Measurements from ENCODE around the gene FAM240A.

Gene FAM240A

DNA sequence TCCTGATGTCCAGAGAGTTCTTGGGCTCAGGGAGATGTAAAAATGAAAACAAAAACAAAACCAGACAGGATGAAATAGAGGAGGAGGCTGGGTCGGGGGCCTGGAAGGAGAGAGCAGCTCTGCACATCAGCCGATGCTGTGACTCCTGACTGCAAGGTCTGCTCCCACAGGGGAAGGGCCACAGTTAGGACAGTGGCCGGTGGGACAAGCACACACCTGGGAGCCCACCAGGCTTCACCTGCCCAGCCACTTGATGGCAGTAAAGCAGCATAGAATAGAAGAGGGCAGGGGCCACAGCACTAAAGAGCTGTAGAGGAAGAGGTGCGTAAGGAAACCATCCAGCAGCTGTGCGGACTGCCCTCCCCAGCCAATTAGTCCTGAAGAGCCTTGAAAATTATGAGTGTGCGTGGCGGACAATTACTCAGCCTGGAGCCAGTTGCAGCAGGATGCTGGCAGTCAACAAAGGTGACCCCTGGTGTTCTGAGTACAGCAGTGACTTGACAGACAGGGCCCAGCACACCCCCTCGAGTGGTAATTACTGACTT is 51.3 kb downstream of the FAM240A start:
- TF ChIP-seq POLR2AphosphoS5 (IDR thresholded peaks at IDR 0.05; ENCODE audit: low read depth, low read length) = no peak
- TF ChIP-seq FOXP2 (optimal IDR thresholded peaks at IDR 0.05; ENCODE audit: borderline replicate concordance, extremely low read depth, extremely low read length, insufficient read depth) = no peak
- no peak for TF ChIP-seq TAF1 (IDR thresholded peaks at IDR 0.05; ENCODE audit: borderline replicate concordance, insufficient read depth, low read length)
- TF ChIP-seq, protein P1, sequence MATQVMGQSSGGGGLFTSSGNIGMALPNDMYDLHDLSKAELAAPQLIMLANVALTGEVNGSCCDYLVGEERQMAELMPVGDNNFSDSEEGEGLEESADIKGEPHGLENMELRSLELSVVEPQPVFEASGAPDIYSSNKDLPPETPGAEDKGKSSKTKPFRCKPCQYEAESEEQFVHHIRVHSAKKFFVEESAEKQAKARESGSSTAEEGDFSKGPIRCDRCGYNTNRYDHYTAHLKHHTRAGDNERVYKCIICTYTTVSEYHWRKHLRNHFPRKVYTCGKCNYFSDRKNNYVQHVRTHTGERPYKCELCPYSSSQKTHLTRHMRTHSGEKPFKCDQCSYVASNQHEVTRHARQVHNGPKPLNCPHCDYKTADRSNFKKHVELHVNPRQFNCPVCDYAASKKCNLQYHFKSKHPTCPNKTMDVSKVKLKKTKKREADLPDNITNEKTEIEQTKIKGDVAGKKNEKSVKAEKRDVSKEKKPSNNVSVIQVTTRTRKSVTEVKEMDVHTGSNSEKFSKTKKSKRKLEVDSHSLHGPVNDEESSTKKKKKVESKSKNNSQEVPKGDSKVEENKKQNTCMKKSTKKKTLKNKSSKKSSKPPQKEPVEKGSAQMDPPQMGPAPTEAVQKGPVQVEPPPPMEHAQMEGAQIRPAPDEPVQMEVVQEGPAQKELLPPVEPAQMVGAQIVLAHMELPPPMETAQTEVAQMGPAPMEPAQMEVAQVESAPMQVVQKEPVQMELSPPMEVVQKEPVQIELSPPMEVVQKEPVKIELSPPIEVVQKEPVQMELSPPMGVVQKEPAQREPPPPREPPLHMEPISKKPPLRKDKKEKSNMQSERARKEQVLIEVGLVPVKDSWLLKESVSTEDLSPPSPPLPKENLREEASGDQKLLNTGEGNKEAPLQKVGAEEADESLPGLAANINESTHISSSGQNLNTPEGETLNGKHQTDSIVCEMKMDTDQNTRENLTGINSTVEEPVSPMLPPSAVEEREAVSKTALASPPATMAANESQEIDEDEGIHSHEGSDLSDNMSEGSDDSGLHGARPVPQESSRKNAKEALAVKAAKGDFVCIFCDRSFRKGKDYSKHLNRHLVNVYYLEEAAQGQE (IDR thresholded peaks at IDR 0.05; ENCODE audit: insufficient read depth in 1 of 2, low read depth in 2 of 2, low read length in 2 of 2) = no peak
- TF ChIP-seq SIN3A (IDR thresholded peaks at IDR 0.05; ENCODE audit: borderline replicate concordance, insufficient read depth, low read length) = no peak

DNA sequence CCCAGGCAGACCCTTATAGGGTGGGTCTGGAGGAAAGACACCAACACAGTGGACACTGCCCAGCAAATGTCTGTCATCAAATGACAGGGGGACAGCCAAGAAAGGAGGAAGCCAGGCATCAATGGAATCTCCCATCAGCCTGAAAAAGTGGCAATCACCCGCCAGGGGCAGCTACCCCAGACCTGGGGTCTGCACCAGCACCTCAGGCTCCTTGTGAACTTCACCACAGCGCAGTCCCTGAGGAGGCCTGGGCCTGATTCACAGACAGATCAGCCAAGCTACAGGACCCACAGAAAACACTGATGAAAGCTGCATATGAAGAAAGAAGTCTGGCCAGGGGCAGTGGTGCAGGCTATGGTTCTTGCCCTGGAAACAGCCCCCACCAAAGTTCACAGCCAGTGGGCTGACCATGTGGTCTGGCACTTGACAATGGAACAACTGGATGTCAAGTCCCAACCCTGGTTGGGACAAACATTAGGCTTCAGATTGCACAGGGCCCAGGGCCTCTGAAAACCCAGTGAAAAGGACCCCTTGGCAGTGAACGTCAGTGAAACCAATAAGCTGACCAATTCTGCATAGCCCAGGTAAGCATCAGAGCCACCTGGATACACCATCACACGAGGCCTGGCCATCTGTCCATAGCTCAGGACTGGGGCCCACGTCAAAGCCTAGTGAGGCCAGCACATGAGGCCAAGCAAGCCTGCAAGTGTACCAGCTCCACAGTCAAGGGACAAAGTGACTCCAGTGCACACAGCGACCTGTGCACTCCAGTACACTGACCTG is 52.1 kb downstream of the FAM240A start:
- TF ChIP-seq TAF1 (IDR thresholded peaks at IDR 0.05; ENCODE audit: borderline replicate concordance, insufficient read depth, low read length) (no peak), POLR2AphosphoS5 (IDR thresholded peaks at IDR 0.05; ENCODE audit: low read depth, low read length) (no peak), FOXP2 (optimal IDR thresholded peaks at IDR 0.05; ENCODE audit: borderline replicate concordance, extremely low read depth, extremely low read length, insufficient read depth) (no peak), SIN3A (IDR thresholded peaks at IDR 0.05; ENCODE audit: borderline replicate concordance, insufficient read depth, low read length) (no peak)
- TF ChIP-seq, protein P1 (IDR thresholded peaks at IDR 0.05; ENCODE audit: insufficient read depth in 1 of 2, low read depth in 2 of 2, low read length in 2 of 2) = no peak

DNA sequence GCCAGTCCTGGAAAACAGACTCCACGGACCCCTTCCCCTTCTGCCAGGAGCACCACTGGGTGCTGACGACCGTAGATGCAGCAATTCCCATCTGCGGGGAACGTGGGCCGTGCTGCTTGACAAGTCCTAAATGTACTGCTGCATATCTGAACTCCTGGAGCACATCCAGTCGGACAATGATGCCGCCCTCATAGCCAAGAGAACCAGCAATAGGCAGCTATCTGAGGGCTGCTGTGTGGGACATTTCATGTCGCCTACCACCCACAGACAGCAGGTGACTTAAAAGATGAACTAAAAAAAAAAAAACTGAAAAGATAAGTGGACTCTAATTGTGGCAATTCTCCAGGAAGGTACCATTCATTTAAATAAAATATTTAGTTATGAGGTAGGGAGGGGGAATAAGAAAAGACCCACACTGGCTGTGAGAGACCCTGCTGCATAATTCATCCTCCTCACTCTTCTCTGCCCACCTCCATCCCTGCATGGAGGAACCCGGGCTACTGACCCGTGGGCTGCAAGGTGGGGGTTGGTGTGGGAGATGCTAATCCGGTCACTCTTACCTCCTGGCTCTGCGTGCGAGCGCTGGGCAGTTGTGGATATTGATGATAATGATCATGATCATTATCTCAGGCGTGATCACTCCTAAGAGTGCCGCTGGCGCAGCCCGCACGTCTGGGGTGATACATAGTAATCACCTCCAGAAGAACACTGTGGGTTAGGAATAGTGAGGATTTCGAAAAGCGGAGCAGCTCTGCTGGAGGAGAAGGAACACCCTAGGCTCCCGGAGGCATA is 52.8 kb downstream of the FAM240A start:
- TF ChIP-seq SIN3A (IDR thresholded peaks at IDR 0.05; ENCODE audit: borderline replicate concordance, insufficient read depth, low read length) (no peak), TAF1 (IDR thresholded peaks at IDR 0.05; ENCODE audit: borderline replicate concordance, insufficient read depth, low read length) (no peak), FOXP2 (optimal IDR thresholded peaks at IDR 0.05; ENCODE audit: borderline replicate concordance, extremely low read depth, extremely low read length, insufficient read depth) (no peak), POLR2AphosphoS5 (IDR thresholded peaks at IDR 0.05; ENCODE audit: low read depth, low read length) (no peak)
- TF ChIP-seq, protein P1 (IDR thresholded peaks at IDR 0.05; ENCODE audit: insufficient read depth in 1 of 2, low read depth in 2 of 2, low read length in 2 of 2) = no peak

DNA sequence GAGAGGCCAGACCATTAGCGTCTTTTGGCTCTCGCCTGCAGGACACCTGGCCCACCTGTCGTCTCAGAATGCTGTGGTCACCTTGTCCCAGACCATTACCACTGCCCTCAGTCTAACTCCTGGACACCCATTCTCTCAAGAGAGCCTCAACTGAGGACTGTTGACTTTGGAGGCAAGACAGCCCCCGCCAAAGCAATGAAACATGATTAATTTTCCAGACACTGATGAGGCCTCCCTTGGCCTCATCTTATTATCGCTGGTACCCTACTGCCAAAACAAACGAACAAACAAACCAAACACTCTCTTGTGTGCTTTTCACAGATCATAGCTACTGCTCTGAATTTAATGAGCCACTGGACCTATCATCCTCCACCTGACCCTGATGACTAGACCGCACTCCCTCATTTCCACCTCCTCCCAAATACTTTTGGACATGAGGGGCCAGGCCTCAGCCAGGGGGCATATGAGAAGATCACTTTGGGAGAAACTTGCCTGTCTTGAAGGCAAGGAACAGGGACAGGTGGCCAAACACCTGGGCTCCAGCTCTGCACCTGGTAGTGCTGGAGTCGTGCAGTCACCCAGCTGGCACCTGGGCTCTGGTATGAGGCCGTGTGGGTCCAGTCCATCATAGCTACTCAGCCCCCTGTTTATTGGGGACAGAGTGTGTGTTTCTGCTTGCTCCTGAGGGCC is 53.6 kb downstream of the FAM240A start:
- TF ChIP-seq FOXP2 (optimal IDR thresholded peaks at IDR 0.05; ENCODE audit: borderline replicate concordance, extremely low read depth, extremely low read length, insufficient read depth) (no peak), POLR2AphosphoS5 (IDR thresholded peaks at IDR 0.05; ENCODE audit: low read depth, low read length) (no peak), TAF1 (IDR thresholded peaks at IDR 0.05; ENCODE audit: borderline replicate concordance, insufficient read depth, low read length) (no peak), SIN3A (IDR thresholded peaks at IDR 0.05; ENCODE audit: borderline replicate concordance, insufficient read depth, low read length) (no peak)
- TF ChIP-seq, protein P1 (IDR thresholded peaks at IDR 0.05; ENCODE audit: insufficient read depth in 1 of 2, low read depth in 2 of 2, low read length in 2 of 2) = no peak
